HG03469 (cell line): ENCODE data around the gene HCN2.

Source experiments
- ATAC-seq: cut with Tn5 transposase; IDR thresholded peaks from one replicate; pipeline ENCODE4 v1.9.1; 2021; ENCODE audit warnings: mild to moderate bottlenecking, moderate library complexity, moderate number of reproducible peaks; ENCODE audit not compliant: unreplicated experiment

The HCN2 gene

DNA sequence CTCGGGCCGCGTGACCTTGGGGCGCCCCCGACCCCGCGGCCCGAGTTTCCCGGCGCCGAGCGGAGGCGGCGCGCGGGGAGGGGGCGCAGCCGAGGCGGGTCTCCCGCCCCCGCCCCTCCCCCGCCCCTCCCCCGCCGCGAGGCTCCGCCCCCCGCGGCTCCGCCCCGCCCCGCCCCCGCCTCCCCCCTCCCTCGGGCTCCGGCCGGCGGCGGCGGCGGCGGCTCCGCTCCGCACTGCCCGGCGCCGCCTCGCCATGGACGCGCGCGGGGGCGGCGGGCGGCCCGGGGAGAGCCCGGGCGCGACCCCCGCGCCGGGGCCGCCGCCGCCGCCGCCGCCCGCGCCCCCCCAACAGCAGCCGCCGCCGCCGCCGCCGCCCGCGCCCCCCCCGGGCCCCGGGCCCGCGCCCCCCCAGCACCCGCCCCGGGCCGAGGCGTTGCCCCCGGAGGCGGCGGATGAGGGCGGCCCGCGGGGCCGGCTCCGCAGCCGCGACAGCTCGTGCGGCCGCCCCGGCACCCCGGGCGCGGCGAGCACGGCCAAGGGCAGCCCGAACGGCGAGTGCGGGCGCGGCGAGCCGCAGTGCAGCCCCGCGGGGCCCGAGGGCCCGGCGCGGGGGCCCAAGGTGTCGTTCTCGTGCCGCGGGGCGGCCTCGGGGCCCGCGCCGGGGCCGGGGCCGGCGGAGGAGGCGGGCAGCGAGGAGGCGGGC is at the start of gene HCN2:
Gene HCN2, plus strand, starts transcription at position 189 of the 703 bp plus-strand sequence. Its CDS starts 65 bp downstream, at position 254.
- no peak for ATAC-seq

DNA sequence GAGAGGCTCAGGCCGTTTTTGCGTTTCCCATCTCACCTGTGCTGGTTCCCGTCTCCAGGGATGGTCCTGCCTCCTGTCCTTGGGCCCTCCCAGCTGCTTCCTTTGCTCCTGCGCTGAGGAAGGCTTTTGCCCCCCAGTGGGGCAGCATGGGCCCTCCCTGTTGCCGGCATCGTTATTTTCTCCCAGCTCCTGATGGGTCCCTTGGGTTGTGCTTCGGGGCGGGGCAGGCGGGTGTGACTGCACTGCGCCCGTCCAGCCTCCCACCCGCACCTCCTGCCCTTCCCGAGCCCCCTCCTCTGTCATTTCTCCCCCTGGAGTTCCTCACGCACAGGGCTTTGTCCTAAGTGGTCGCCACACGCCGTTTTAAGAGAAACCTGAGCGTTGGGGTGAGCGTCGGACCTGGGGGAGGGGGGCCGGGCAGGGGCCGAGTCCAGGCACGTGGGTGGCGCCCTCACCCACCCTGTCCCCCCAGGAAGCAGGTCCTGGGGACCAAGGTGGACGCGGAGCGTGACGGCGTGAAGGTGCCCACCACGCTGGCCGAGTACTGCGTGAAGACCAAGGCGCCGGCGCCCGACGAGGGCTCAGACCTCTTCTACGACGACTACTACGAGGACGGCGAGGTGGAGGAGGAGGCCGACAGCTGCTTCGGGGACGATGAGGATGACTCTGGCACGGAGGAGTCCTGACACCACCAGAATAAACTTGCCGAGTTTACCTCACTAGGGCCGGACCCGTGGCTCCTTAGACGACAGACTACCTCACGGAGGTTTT is 48.6 kb upstream of the HCN2 start:
- no peak for ATAC-seq

- no peak for ATAC-seq
Measured at GRCh38 chr19:541699-542098, 48.0 kb upstream of the HCN2 start.

GRCh38 chr19:542173-542866 is 47.4 kb upstream of the HCN2 start:
- no peak for ATAC-seq

DNA sequence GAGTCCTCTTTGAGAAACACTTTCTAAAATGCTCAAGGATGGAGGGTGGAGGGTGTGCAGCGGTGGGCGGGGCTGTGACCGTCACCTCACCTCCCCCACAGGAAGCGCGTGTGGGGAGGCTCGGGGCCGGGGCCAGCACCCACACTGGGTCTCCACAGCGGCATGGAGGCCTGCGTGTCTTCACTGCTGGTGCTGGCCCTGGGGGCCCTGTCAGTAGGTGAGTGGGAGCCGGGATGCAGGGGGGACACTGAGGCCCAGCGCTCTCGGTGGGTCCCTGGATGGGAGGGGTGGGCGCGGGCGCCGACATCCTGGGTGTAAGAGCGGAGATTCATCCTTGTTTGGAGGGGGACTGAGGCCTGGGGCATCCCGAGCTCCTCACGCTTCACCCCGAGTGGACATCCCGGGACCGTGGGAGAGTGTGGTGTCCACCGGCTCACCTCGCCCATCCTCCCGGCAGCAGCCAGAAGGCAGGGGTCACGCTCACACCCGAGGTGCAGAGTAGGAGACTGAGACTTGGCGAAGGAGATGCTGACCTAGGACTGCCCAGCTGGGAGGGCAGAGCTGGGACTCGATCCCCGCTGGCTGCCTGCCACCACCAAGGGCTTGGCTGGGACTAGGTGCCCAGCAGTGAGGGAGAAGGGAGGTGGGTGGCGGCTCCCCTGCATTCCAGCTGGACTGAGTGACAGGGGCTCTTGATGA is 45.6 kb upstream of the HCN2 start, which contains the start of gene GZMM:
Gene GZMM, plus strand, starts transcription at position 144 of the 699 bp plus-strand sequence. Its CDS starts 19 bp downstream, at position 163.
- no peak for ATAC-seq

DNA sequence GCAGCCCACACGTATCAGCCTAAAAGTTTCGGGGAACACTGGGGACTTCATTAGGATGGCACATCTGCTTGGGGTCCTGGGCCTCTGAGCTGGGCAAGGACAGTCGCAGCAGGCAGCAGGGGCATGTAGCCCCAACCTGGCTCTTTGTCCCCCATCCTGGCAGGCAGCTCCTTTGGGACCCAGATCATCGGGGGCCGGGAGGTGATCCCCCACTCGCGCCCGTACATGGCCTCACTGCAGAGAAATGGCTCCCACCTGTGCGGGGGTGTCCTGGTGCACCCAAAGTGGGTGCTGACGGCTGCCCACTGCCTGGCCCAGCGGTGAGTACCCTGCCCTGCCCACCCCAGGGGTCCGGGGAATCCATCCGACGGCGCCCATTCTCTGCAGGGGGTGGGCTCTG is 42.6 kb upstream of the HCN2 start:
- no peak for ATAC-seq

DNA sequence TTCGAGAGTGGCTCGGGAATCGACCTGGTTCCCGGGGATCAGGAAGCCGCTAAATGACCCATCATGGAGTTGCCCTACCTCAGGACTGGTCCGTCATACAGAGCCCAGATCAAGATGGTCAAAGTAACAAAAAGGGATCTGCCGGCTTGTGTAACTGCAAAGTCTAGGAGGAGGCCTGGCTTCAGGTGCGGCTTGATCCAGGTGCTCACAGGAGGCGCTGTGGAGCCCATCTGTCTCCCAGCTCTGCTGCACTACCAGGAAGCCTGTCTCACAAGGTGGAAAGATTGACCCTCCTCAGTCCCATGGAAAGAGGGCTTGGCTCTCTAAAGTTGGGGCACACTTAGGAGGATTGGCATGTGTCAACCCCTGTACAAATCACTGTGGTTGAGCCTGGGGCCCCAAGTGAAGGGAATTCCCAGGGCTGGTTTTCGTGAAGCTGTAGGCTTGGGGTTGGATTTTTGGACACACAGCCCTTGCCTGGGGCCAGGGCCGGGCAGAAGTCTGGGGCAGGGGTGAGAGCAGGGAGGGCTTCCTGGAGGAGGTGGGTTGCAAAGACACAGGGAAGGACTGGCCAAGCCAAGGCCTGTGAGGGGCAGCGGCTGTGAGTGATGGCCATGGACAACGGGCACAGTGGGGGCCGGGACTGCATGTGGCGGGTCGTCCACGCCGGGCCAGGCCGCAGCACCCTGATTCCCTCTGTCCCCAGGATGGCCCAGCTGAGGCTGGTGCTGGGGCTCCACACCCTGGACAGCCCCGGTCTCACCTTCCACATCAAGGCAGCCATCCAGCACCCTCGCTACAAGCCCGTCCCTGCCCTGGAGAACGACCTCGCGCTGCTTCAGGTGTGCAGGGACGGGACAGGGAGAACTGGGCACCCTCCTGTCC is 41.6 kb upstream of the HCN2 start:
- ATAC-seq = no peak

DNA sequence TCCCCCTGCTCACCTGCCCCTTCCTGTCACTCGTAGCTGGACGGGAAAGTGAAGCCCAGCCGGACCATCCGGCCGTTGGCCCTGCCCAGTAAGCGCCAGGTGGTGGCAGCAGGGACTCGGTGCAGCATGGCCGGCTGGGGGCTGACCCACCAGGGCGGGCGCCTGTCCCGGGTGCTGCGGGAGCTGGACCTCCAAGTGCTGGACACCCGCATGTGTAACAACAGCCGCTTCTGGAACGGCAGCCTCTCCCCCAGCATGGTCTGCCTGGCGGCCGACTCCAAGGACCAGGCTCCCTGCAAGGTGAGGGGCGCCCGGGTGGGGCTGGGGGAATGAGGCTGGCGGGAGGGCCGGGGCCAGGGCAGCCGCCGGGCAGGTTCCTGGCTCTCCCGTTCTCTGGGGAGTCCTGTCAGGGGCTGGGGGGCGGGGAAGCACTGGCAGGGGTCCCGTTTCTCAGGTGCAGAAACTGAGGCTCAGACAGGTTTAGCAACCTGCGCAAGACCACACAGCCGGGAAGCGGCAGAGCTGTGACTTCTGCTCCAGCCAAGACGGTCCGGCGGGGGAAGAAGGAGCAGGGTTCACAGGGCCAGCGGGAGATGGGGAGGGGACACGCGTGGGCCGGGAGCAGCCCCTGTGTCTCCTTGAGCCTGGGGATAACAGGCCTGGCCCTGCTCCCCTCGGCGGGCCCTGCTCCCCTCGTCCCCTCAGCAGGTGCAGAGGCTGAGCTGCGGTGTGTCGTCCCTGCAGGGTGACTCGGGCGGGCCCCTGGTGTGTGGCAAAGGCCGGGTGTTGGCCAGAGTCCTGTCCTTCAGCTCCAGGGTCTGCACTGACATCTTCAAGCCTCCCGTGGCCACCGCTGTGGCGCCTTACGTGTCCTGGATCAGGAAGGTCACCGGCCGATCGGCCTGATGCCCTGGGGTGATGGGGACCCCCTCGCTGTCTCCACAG is 40.5 kb upstream of the HCN2 start:
- ATAC-seq = no peak

- ATAC-seq = no peak
Measured at GRCh38 chr19:554817-555216, 34.9 kb upstream of the HCN2 start.

DNA sequence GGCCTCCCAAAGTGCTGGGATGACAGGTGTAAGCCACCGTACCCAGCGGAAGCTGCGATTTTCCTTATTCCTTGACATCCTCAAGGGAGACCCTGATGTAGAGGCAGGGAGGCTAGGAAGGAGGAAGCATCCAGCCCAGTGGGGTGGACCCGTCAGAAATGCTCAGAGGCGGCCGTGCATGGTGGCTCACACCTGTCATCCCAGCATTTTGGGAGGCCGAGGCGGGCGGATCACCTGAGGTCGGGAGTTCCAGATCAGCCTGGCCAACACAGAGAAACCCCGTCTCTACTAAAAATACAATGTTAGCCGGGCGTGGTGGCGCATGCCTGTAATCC is 34.2 kb upstream of the HCN2 start:
- ATAC-seq = no peak

GRCh38 chr19:556611-557382 is 32.9 kb upstream of the HCN2 start:
- ATAC-seq = no peak

DNA sequence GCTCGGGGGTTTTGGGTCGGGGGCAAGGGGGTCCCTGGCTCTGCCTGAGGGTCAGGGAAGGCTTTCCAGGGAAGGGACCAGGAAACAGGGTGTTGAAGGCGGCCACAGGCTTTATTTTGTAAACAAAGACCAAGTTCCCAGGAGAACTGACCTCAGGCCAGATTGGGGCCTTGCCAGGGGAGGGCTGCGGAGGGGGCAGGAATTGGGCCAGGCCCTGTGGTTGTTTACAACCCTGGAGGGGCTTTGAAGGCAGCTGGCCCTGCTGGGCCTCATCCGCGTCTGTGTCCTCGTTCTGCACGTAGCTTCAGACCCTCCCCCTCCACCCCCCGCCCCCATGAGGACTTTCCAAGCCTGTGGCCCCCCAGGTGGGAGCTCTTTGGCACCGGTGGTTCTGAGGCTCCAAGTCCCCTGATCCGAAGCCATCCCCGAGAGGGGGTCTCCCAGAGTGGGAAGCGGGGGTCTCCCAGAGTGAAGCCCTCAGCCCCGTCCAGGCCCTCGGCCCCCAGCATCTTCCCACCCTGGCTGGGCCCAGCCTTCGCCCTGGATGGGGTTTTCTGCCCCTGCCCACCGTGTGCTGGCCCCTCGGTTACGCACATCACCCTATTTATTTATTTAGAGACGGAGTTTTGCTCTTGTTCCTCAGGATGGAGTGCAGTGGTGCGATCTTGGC is 30.8 kb upstream of the HCN2 start:
- no peak for ATAC-seq

- no peak for ATAC-seq
Measured at GRCh38 chr19:560121-560520, 29.6 kb upstream of the HCN2 start.

GRCh38 chr19:566403-566802 is 23.3 kb upstream of the HCN2 start:
- ATAC-seq = no peak

GRCh38 chr19:566844-567243 is 22.8 kb upstream of the HCN2 start:
- no peak for ATAC-seq

- no peak for ATAC-seq
Measured at GRCh38 chr19:567296-567900, 22.3 kb upstream of the HCN2 start.

GRCh38 chr19:570251-570686 is 19.4 kb upstream of the HCN2 start:
- ATAC-seq = no peak
